ENCODE data around the gene COX19.
"Not testable (repeated sequence)": the region's sequence is repeated elsewhere in the genome, so short reads cannot be mapped to it uniquely, and the experiment has no call there.

GRCh38 chr7:1001069-1001770 lies 25.9 kb upstream of the COX19 start:
- not testable (repeated sequence) for TF ChIP-seq CTCF (IDR thresholded peaks at IDR 0.05 in 2 of 3, conservative IDR thresholded peaks at IDR 0.05 in 1 of 3; ENCODE audit: borderline replicate concordance in 1 of 3, insufficient read depth in 1 of 3, low read depth in 2 of 3, low read length in 2 of 3); EZH2phosphoT487 (IDR thresholded peaks at IDR 0.05; ENCODE audit: borderline replicate concordance); SIN3A (IDR thresholded peaks at IDR 0.05; ENCODE audit: low read depth); ZNF274 (IDR thresholded peaks at IDR 0.05; ENCODE audit: low read depth, low read length); EZH2 (IDR thresholded peaks at IDR 0.05); REST (IDR thresholded peaks at IDR 0.05; ENCODE audit: low read depth); TCF7L2 (IDR thresholded peaks at IDR 0.05; ENCODE audit: borderline replicate concordance, extremely low read depth, insufficient read depth, insufficient read length); JUND (IDR thresholded peaks at IDR 0.05); POLR2AphosphoS5 (IDR thresholded peaks at IDR 0.05; ENCODE audit: low read depth, low read length); CEBPB (IDR thresholded peaks at IDR 0.05; ENCODE audit: low read depth); ZBTB33 (IDR thresholded peaks at IDR 0.05; ENCODE audit: extremely low read depth, insufficient replicate concordance, low read length); POLR2A (IDR thresholded peaks at IDR 0.05; ENCODE audit: borderline replicate concordance, extremely low read depth, insufficient read depth, insufficient read length)

Data from HCT116 (cell line).